H1 (cell line): ENCODE data around the gene SMYD1. TPM values are rescaled to one million over a fixed set of nuclear protein-coding genes. Genes with fewer than 3 reads are reported as not detected.

Source experiments
- CTCF ChIA-PET: fragments of 300-600 bp; sonication (Branson Sonifier 250); formaldehyde crosslinking; loops from one replicate; lab custom pipeline; 2021; ENCODE audit not compliant: partially characterized antibody; lab: Charles Lee
- POLR2A ChIA-PET: fragments of 300-600 bp; sonication (Branson Sonifier 250); formaldehyde crosslinking; loops from one replicate; lab custom pipeline; 2021; ENCODE audit warnings: inconsistent platforms; ENCODE audit not compliant: partially characterized antibody; lab: Charles Lee
- DNase-seq, 2 experiments: peaks; one replicate each; pipeline versions ENCODE4 v3.0.0 to v3.0.0-alpha.2; 2010 to 2022; ENCODE audit warnings: low spot score in 2 of 2, low read depth in 1 of 2, mixed read lengths in 1 of 2
- FAIRE-seq: peaks from 2 replicates; lab custom pipeline; 2011; peaks lifted over from hg19 to GRCh38; lab: Jason Lieb, UNC
- H2AFZ ChIP-seq: 2 replicates; pipeline ENCODE4 v1.8.1; 2012; ENCODE audit warnings: low read length, inconsistent platforms
- H2AK5ac ChIP-seq: 2 replicates; pipeline ENCODE4 v1.6.1; 2013; ENCODE audit warnings: low read depth, low read length
- H2BK120ac ChIP-seq: replicated peaks from 2 replicates; pipeline ENCODE3; 2013; ENCODE audit warnings: low read depth, low read length, inconsistent platforms
- H2BK12ac ChIP-seq: 2 replicates; pipeline ENCODE4 v1.6.1; 2013; ENCODE audit warnings: low read depth, low read length
- H2BK15ac ChIP-seq: 2 replicates; pipeline ENCODE4 v1.6.1; 2013; ENCODE audit warnings: low read length
- H2BK20ac ChIP-seq: 2 replicates; pipeline ENCODE4 v1.6.1; 2013; ENCODE audit warnings: low read length
- H2BK5ac ChIP-seq: 2 replicates; pipeline ENCODE4 v1.6.1; 2013; ENCODE audit warnings: low read depth, low read length
- H3K14ac ChIP-seq: 2 replicates; pipeline ENCODE4 v1.6.1; 2013; ENCODE audit warnings: inconsistent platforms; ENCODE audit not compliant: insufficient read length
- H3K18ac ChIP-seq: 2 replicates; pipeline ENCODE4 v1.6.1; 2013; ENCODE audit warnings: low read length; ENCODE audit errors: extremely low read depth
- H3K23ac ChIP-seq: 2 replicates; pipeline ENCODE4 v1.6.1; 2013; ENCODE audit warnings: inconsistent platforms; ENCODE audit not compliant: insufficient read length
- H3K23me2 ChIP-seq: 2 replicates; pipeline ENCODE4 v1.6.1; 2013; ENCODE audit warnings: low read depth, low read length
- H3K27ac ChIP-seq: 2 replicates; pipeline ENCODE4 v1.6.1; 2011; ENCODE audit warnings: low read depth, low read length, inconsistent platforms
- H3K27me3 ChIP-seq, 4 experiments: replicated peaks in 1 of 4; 1 replicate in 1 of 4; 2 replicates in 3 of 4; pipeline versions ENCODE4 v1.6.1 to v1.8.1; 2011 to 2013; ENCODE audit warnings: low read length in 3 of 4, mild to moderate bottlenecking in 3 of 4, inconsistent platforms in 2 of 4, mixed read lengths in 2 of 4, moderate library complexity in 1 of 4; ENCODE audit not compliant: control insufficient read depth in 3 of 4, insufficient read depth in 3 of 4; ENCODE audit errors: extremely low read depth in 1 of 4
- H3K36me3 ChIP-seq, 4 experiments: 2 replicates each; pipeline versions ENCODE4 v1.6.1 to v1.8.1; 2011 to 2013; ENCODE audit warnings: mild to moderate bottlenecking in 4 of 4, low read length in 3 of 4, moderate library complexity in 2 of 4, control low read depth in 1 of 4, inconsistent platforms in 1 of 4; ENCODE audit not compliant: insufficient read depth in 4 of 4, control insufficient read depth in 2 of 4
- H3K4ac ChIP-seq: replicated peaks from 2 replicates; pipeline ENCODE3; 2013; ENCODE audit warnings: low read length, low read depth, mixed read lengths, inconsistent platforms; ENCODE audit not compliant: insufficient read length
- H3K4me1 ChIP-seq, 4 experiments: replicated peaks in 1 of 4; 1 replicate in 1 of 4; 2 replicates in 3 of 4; pipeline versions ENCODE4 v1.6.1 to v1.8.1; 2011 to 2013; ENCODE audit warnings: low read length in 3 of 4, inconsistent platforms in 2 of 4, mixed read lengths in 1 of 4; ENCODE audit not compliant: insufficient read depth in 4 of 4, control insufficient read depth in 3 of 4
- H3K4me2 ChIP-seq, 2 experiments: 2 replicates each; pipeline versions ENCODE4 v1.6.1 to v1.8.1; 2011 to 2013; ENCODE audit warnings: low read depth in 2 of 2, low read length in 2 of 2, control low read depth in 1 of 2, inconsistent platforms in 1 of 2, mild to moderate bottlenecking in 1 of 2; ENCODE audit not compliant: insufficient read depth in 1 of 2
- H3K4me3 ChIP-seq, 4 experiments: fragments of 200-600, 300-600 bp in 1 of 4; sonication (generic), shearing (Covaris generic), sonication (Bioruptor Twin) in 1 of 4; 2 replicates each; pipeline versions ENCODE4 v1.5.1 to v1.8.1; 2011 to 2016; ENCODE audit warnings: low read length in 4 of 4, low read depth in 3 of 4, control low read depth in 2 of 4, inconsistent platforms in 2 of 4, mild to moderate bottlenecking in 2 of 4, mixed read lengths in 1 of 4, moderate library complexity in 1 of 4; ENCODE audit not compliant: insufficient read depth in 2 of 4; ENCODE audit errors: extremely low read depth in 1 of 4
- H3K56ac ChIP-seq: replicated peaks from 2 replicates; pipeline ENCODE3; 2013; ENCODE audit warnings: low read depth, mild to moderate bottlenecking, mixed read lengths, low read length, inconsistent platforms; ENCODE audit not compliant: insufficient read length
- H3K79me1 ChIP-seq: 2 replicates; pipeline ENCODE4 v1.6.1; 2013; ENCODE audit warnings: low read depth, low read length, control low read depth
- H3K79me2 ChIP-seq, 2 experiments: 2 replicates each; pipeline versions ENCODE4 v1.6.1 to v1.8.1; 2012 to 2013; ENCODE audit warnings: low read length in 2 of 2, mild to moderate bottlenecking in 2 of 2, inconsistent platforms in 1 of 2; ENCODE audit not compliant: insufficient read depth in 2 of 2, control insufficient read depth in 1 of 2
- H3K9ac ChIP-seq, 4 experiments: replicated peaks in 1 of 4; 1 replicate in 1 of 4; 2 replicates in 3 of 4; pipeline versions ENCODE4 v1.6.1 to v1.8.1; 2011 to 2013; ENCODE audit warnings: low read depth in 3 of 4, low read length in 3 of 4, control low read depth in 2 of 4, mild to moderate bottlenecking in 2 of 4, moderate library complexity in 2 of 4, inconsistent platforms in 1 of 4; ENCODE audit errors: extremely low read depth in 1 of 4
- H3K9me3 ChIP-seq, 2 experiments: 2 replicates each; pipeline versions ENCODE4 v1.6.1 to v1.8.1; 2012 to 2013; ENCODE audit warnings: mild to moderate bottlenecking in 2 of 2, moderate library complexity in 2 of 2, control low read depth in 1 of 2, inconsistent platforms in 1 of 2, low read depth in 1 of 2, low read length in 1 of 2, mixed read lengths in 1 of 2; ENCODE audit not compliant: insufficient read depth in 2 of 2
- H4K20me1 ChIP-seq, 2 experiments: replicated peaks in 1 of 2; 2 replicates each; pipeline versions ENCODE3 to v1.8.1; 2011 to 2013; ENCODE audit warnings: inconsistent platforms in 2 of 2, low read length in 2 of 2, mild to moderate bottlenecking in 1 of 2; ENCODE audit not compliant: insufficient read depth in 2 of 2, control insufficient read depth in 1 of 2
- H4K5ac ChIP-seq: 2 replicates; pipeline ENCODE4 v1.6.1; 2013; ENCODE audit warnings: low read length, low read depth, mixed read lengths, inconsistent platforms; ENCODE audit not compliant: insufficient read length
- H4K8ac ChIP-seq: 2 replicates; pipeline ENCODE4 v1.8.0; 2013; ENCODE audit warnings: mild to moderate bottlenecking, moderate library complexity, low read length, inconsistent platforms; ENCODE audit not compliant: insufficient read depth; ENCODE audit errors: extremely low read depth
- H4K91ac ChIP-seq: replicated peaks from 2 replicates; pipeline ENCODE3; 2013; ENCODE audit warnings: low read length, mixed read lengths, inconsistent platforms; ENCODE audit not compliant: insufficient read length
- ASH2L ChIP-seq: fragments of 200-600, 300-600 bp; sonication (generic); IDR thresholded peaks from one replicate; pipeline ENCODE4 v1.7.1; 2017; ENCODE audit warnings: low read length
- ATF2 ChIP-seq: IDR thresholded peaks from 2 replicates; pipeline ENCODE4 v1.6.1; 2012; ENCODE audit warnings: low read length, inconsistent platforms
- CEBPB ChIP-seq: IDR thresholded peaks from 2 replicates; pipeline ENCODE4 v1.6.1; 2012; ENCODE audit warnings: low read depth, low read length
- CHD1 ChIP-seq: IDR thresholded peaks from 2 replicates; pipeline ENCODE4 v1.6.1; 2012; ENCODE audit warnings: low read depth, low read length, improper control_type of control experiment
- CHD2 ChIP-seq: IDR thresholded peaks from 2 replicates; pipeline ENCODE4 v1.6.1; 2012; ENCODE audit warnings: low read length, improper control_type of control experiment
- CREB1 ChIP-seq: IDR thresholded peaks from 2 replicates; pipeline ENCODE4 v1.6.1; 2012; ENCODE audit warnings: inconsistent platforms
- JUND ChIP-seq: IDR thresholded peaks from 2 replicates; pipeline ENCODE4 v1.6.1; 2011; ENCODE audit warnings: mild to moderate bottlenecking, improper control_type of control experiment, low read length
- MAFK ChIP-seq: IDR thresholded peaks from 2 replicates; pipeline ENCODE4 v1.6.1; 2012; ENCODE audit warnings: low read depth, mild to moderate bottlenecking, improper control_type of control experiment, low read length
- MAX ChIP-seq: IDR thresholded peaks from 2 replicates; pipeline ENCODE4 v1.6.1; 2012; ENCODE audit warnings: inconsistent platforms
- POU5F1 ChIP-seq: IDR thresholded peaks from 2 replicates; pipeline ENCODE4 v1.6.1; 2011; ENCODE audit warnings: low read depth, mild to moderate bottlenecking, low read length, moderate library complexity
- RNF2 ChIP-seq: fragments of 200-900, 300-1000 bp; sonication (generic); IDR thresholded peaks from 2 replicates; pipeline ENCODE4 v1.7.1; 2016; ENCODE audit warnings: borderline replicate concordance, low read depth, mild to moderate bottlenecking, antibody characterized with exemption, low read length; ENCODE audit not compliant: poor library complexity, severe bottlenecking; ENCODE audit errors: missing control alignments
- SAP30 ChIP-seq: fragments of 300-600 bp; sonication (generic); IDR thresholded peaks from 2 replicates; pipeline ENCODE4 v1.7.1; 2012; ENCODE audit warnings: low read length, moderate library complexity, mild to moderate bottlenecking, inconsistent platforms; ENCODE audit not compliant: insufficient read depth, insufficient replicate concordance
- TAF7 ChIP-seq: optimal IDR thresholded peaks from 2 replicates; pipeline ENCODE3; 2011; ENCODE audit warnings: low read depth, mild to moderate bottlenecking, inconsistent platforms, low read length, moderate library complexity, borderline replicate concordance
- WGBS, 2 experiments: shearing (Covaris generic) in 1 of 2; methylation state at CpG; one replicate each; pipeline versions ENCODE4 v1.1.6 to v1.1.7; 2013 to 2015; ENCODE audit warnings: low lambda C conversion rate in 2 of 2, mixed read lengths in 2 of 2, inconsistent platforms in 1 of 2, low coverage in 1 of 2, missing lambda C conversion rate in 1 of 2; ENCODE audit not compliant: insufficient replicate concordance in 2 of 2, insufficient coverage in 1 of 2, insufficient read length in 1 of 2; ENCODE audit errors: extremely low coverage in 1 of 2, missing lambda C conversion rate in 1 of 2; 5-methylcytosine and 5-hydroxymethylcytosine counted together
- polyA plus RNA-seq, 7 experiments: library from polyadenylated mRNA; depleted of rRNA in 3 of 7; stranded (reverse) in 5 of 7; unstranded in 2 of 7; fragments of >200 nt in 5 of 7; fragments of 200-250 nt in 2 of 7; gene quantifications; 1 replicate in 5 of 7; 2 replicates in 1 of 7; 4 replicates in 1 of 7; pipeline versions ENCODE4 v1.2.1 to v1.2.3, GENCODE V29; 2011 to 2013; ENCODE audit warnings: missing spikeins in 2 of 7, mixed read lengths in 2 of 7
- total RNA-seq: library from RNA; stranded (reverse); fragmentation: NEBNext Ultra II Directional; extraction: Animal tissue kit (Norgen Biotek cat#: 25700); gene quantifications from 2 replicates; pipeline ENCODE4 v1.2.1, GENCODE V29; 2021

The SMYD1 gene
- total and polyA plus RNA-seq, 2 of the 8 experiments (the other 6 are each of a cell fraction or from before 2014, with no cell fraction given) = 0.06 TPM; not detected in 1

GRCh38 chr2:88136817-88137216 is 69.2 kb downstream of the SMYD1 start:
- no peak overlapping the region for H4K5ac ChIP-seq
- no peak overlapping the region for H4K91ac ChIP-seq
- ChIA-PET POLR2A (no interaction called here), CTCF (interaction anchor here (4.4 kb wide), 1 partner anchor 76 kb away, joined by 22 read pairs; no protein-coding TSS in a partner anchor)
- H2AK5ac ChIP-seq = no peak overlapping the region
- H3K9me3 ChIP-seq = no peaks in the 10 kb centered on the region
- H2BK15ac ChIP-seq = no peak overlapping the region
- H3K9ac ChIP-seq = no peak overlapping the region
- no peaks in the 10 kb centered on the region for H4K20me1 ChIP-seq
- H3K4me2 ChIP-seq = no peak overlapping the region
- H3K27me3 ChIP-seq = no peaks in the 10 kb centered on the region
- H2BK12ac ChIP-seq = no peak overlapping the region
- H3K4me1 ChIP-seq = no peaks in the 10 kb centered on the region
- H2BK20ac ChIP-seq = no peak overlapping the region
- H3K36me3 ChIP-seq = no peaks in the 10 kb centered on the region
- H2BK5ac ChIP-seq = no peak overlapping the region
- DNase-seq (no peak), FAIRE-seq (no peak)
- no peak overlapping the region for H4K8ac ChIP-seq
- H3K23me2 ChIP-seq = no peaks in the 10 kb centered on the region
- no peak overlapping the region for H3K4me3 ChIP-seq
- H3K79me1 ChIP-seq = no peaks in the 10 kb centered on the region
- H2AFZ ChIP-seq = no peak overlapping the region
- 89% methylated on average over 4 of the region's 4 CpGs; no CpG with 5 or more reads in 1 of the 2 experiments for WGBS, 2 experiments
- H3K56ac ChIP-seq = no peak overlapping the region
- no peak overlapping the region for H3K23ac ChIP-seq
- no peak overlapping the region for H3K18ac ChIP-seq
- H3K14ac ChIP-seq = no peak overlapping the region
- H3K4ac ChIP-seq = no peak overlapping the region
- H2BK120ac ChIP-seq = no peak overlapping the region
- no peak overlapping the region for H3K27ac ChIP-seq
- H3K79me2 ChIP-seq = no peaks in the 10 kb centered on the region
- TF ChIP-seq JUND = no peak
- TF ChIP-seq RNF2 = no peak
- TF ChIP-seq ASH2L = no peak
- TF ChIP-seq POU5F1 = no peak
- TF ChIP-seq CEBPB = no peak
- no peak for TF ChIP-seq MAX
- no peak for TF ChIP-seq MAFK
- no peak for TF ChIP-seq SAP30
- TF ChIP-seq CHD2 = no peak
- no peak for TF ChIP-seq CHD1
- TF ChIP-seq ATF2 = no peak
- no peak for TF ChIP-seq CREB1
- TF ChIP-seq TAF7 = no peak
